DND-41 (cell line): Measurements from ENCODE around the gene DIPK2A.

Source experiments
- ATAC-seq: fragments of 200-7000 bp; cut with Tn5 transposase; 3 replicates; pipeline ENCODE4 v1.9.1; 2021; ENCODE audit warnings: low read depth; ENCODE audit not compliant: insufficient read depth
- DNase-seq: peaks from one replicate; pipeline ENCODE4 v3.0.0-alpha.2; 2020
- H2AFZ ChIP-seq: 2 replicates; pipeline ENCODE4 v1.6.0; 2012; ENCODE audit warnings: low read depth, low read length
- H3K27ac ChIP-seq: 2 replicates; pipeline ENCODE4 v1.5.1; 2012; ENCODE audit warnings: low read length, inconsistent platforms
- H3K27me3 ChIP-seq: fragments of 200-600 bp; sonication (generic); 2 replicates; pipeline ENCODE4 v1.6.0; 2012; ENCODE audit warnings: low read length, mild to moderate bottlenecking, inconsistent platforms; ENCODE audit not compliant: insufficient read depth, poor library complexity
- H3K36me3 ChIP-seq: 2 replicates; pipeline ENCODE4 v1.5.1; 2012; ENCODE audit warnings: low read length, inconsistent platforms; ENCODE audit not compliant: insufficient read depth
- H3K4me1 ChIP-seq: 2 replicates; pipeline ENCODE4 v1.5.1; 2012; ENCODE audit warnings: mild to moderate bottlenecking, low read length; ENCODE audit not compliant: insufficient read depth
- H3K4me2 ChIP-seq: 2 replicates; pipeline ENCODE4 v1.6.0; 2012; ENCODE audit warnings: mild to moderate bottlenecking, moderate library complexity, low read length, inconsistent platforms; ENCODE audit not compliant: insufficient read depth
- H3K4me3 ChIP-seq, 2 experiments: fragments of 200-600 bp in 1 of 2; shearing (Covaris generic) in 1 of 2; 2 replicates each; pipeline ENCODE4 v1.5.1; 2012 to 2016; ENCODE audit warnings: inconsistent platforms in 2 of 2, low read length in 2 of 2, mild to moderate bottlenecking in 2 of 2, low read depth in 1 of 2, moderate library complexity in 1 of 2
- H3K79me2 ChIP-seq: 2 replicates; pipeline ENCODE4 v1.6.0; 2012; ENCODE audit warnings: low read length, inconsistent platforms; ENCODE audit not compliant: insufficient read depth
- H3K9ac ChIP-seq: 2 replicates; pipeline ENCODE4 v1.6.0; 2012; ENCODE audit warnings: low read depth, mild to moderate bottlenecking, inconsistent platforms, low read length, moderate library complexity
- H3K9me3 ChIP-seq: 2 replicates; pipeline ENCODE4 v1.5.1; 2012; ENCODE audit warnings: low read length, moderate library complexity, mild to moderate bottlenecking, inconsistent platforms; ENCODE audit not compliant: insufficient read depth, severe bottlenecking
- H4K20me1 ChIP-seq: 2 replicates; pipeline ENCODE4 v1.6.0; 2012; ENCODE audit warnings: low read length; ENCODE audit not compliant: insufficient read depth
- EZH2 ChIP-seq: IDR thresholded peaks from 3 replicates; pipeline ENCODE4 v1.6.1; 2012; ENCODE audit warnings: borderline replicate concordance, low read depth, mild to moderate bottlenecking, moderate library complexity, low read length, inconsistent platforms; ENCODE audit not compliant: severe bottlenecking
- TF ChIP-seq, protein P1 (sequence below): IDR thresholded peaks from 2 replicates; pipeline ENCODE4 v1.5.1; 2012; ENCODE audit warnings: borderline replicate concordance, low read length, moderate library complexity, mild to moderate bottlenecking; ENCODE audit not compliant: poor library complexity, severe bottlenecking; ENCODE audit errors: extremely low read depth

Gene DIPK2A, protein sequence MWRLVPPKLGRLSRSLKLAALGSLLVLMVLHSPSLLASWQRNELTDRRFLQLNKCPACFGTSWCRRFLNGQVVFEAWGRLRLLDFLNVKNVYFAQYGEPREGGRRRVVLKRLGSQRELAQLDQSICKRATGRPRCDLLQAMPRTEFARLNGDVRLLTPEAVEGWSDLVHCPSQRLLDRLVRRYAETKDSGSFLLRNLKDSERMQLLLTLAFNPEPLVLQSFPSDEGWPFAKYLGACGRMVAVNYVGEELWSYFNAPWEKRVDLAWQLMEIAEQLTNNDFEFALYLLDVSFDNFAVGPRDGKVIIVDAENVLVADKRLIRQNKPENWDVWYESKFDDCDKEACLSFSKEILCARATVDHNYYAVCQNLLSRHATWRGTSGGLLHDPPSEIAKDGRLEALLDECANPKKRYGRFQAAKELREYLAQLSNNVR

DNA sequence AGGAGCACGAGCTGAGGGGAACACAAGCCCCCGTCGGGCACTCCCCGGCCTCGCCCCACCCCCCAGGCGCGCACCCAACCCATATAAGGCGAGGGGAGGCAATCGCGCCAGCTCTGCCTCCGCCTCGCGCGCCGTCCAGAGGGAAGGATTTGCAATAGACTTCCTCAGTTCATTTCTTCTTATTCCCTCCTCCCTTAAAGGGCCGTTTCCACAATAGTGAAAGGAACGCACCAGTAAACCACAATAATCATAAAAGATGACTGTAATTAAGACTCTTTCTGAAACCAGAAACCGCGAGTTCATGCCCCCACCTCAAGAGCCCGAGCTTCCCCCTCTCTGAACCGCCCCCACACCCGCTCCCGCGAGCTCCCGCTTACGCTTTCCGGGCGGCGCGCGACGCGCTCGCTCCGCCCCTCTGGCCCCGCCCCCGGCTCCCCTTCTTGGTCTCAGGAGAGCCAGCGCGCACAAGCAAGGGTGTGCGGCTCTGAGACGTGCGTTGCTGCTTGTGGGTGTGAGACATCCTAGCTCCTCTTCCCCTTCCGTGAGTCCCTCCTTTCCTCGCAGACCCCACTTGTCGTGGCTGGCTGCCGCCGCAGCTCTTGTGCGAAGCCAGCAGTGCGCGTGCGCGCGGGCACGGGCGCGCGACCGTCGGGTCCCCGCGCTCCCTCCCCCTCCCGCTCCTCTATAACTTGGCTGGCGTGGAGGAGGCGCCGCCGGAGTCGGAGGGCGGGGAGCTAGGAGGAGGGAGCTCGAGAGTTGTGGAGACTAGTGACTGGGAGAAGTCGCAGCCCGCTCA is at the start of gene DIPK2A:
Gene DIPK2A, plus strand, starts transcription at position 465 of the 796 bp plus-strand sequence. CDS start 510 bp downstream, outside the sequence.
- peak within 1 kb of the TSS; percentile 82 to 98 for H3K4me3 ChIP-seq
- TF ChIP-seq, protein P1, sequence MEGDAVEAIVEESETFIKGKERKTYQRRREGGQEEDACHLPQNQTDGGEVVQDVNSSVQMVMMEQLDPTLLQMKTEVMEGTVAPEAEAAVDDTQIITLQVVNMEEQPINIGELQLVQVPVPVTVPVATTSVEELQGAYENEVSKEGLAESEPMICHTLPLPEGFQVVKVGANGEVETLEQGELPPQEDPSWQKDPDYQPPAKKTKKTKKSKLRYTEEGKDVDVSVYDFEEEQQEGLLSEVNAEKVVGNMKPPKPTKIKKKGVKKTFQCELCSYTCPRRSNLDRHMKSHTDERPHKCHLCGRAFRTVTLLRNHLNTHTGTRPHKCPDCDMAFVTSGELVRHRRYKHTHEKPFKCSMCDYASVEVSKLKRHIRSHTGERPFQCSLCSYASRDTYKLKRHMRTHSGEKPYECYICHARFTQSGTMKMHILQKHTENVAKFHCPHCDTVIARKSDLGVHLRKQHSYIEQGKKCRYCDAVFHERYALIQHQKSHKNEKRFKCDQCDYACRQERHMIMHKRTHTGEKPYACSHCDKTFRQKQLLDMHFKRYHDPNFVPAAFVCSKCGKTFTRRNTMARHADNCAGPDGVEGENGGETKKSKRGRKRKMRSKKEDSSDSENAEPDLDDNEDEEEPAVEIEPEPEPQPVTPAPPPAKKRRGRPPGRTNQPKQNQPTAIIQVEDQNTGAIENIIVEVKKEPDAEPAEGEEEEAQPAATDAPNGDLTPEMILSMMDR = no peak
- TF ChIP-seq EZH2 = no peak
- peak within 1 kb of the TSS; percentile 86 for H3K27ac ChIP-seq
- H3K9me3 ChIP-seq = no peaks in the 10 kb centered on the region
- peak within 1 kb of the TSS; percentile 85 for H3K9ac ChIP-seq
- peaks cover 42% of the 10 kb centered on the region for H3K4me1 ChIP-seq
- peaks cover 16% of the 10 kb centered on the region for H3K27me3 ChIP-seq
- ATAC-seq = peak; percentile 72
- peak within 1 kb of the TSS; percentile 94 for H2AFZ ChIP-seq
- peaks cover 42% of the 10 kb centered on the region for H3K79me2 ChIP-seq
- peaks cover 20% of the 10 kb centered on the region; the same call in 1 of the 2 replicates for H4K20me1 ChIP-seq
- H3K4me2 ChIP-seq = peak within 1 kb of the TSS; percentile 88
- H3K36me3 ChIP-seq = no peaks in the 10 kb centered on the region
- DNase-seq = peak; percentile 96

DNA sequence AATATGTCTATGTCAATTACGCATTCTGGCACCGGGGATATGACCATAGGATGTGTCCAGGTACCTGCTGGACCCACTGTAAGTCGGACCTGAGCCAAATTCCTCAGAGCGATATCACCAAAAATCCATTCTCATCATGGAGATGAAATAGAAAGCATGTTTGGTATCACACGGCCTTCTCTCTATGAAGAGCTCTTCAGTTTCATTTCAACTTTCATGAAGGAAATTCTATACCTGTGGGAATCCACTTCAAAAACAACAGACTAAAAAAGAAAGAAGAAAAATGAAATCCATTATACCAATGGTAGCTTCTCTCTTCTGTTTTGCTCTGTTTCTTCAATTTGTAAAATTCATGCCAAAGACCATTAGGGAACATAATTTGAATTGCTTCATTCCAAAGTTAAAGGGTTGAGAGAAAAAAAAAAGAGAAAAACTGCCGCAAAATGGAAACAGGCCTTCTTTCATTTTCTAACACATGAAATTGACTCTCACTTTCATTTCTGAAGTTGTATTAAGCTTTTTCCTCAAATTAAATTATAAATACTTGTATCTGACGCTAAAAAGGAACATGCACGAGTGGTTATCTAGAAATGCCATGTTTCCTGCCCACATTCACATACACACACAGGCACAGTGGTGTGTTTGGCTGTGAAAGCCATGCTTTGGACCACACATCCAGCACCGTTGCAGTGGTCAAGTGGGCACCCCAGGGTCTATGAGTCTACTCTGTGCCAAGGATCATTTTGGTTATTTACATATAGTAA is 46.9 kb upstream of the DIPK2A start:
- Histone ChIP-seq H3K27ac (no peak overlapping the region), H3K27me3 (no peaks in the 10 kb centered on the region), H3K36me3 (no peaks in the 10 kb centered on the region), H3K79me2 (no peaks in the 10 kb centered on the region), H3K4me1 (no peaks in the 10 kb centered on the region), H3K4me3 (no peak overlapping the region), H3K9me3 (no peaks in the 10 kb centered on the region), H3K9ac (no peak overlapping the region), H4K20me1 (no peaks in the 10 kb centered on the region), H3K4me2 (no peak overlapping the region), H2AFZ (no peak overlapping the region)
- DNase-seq (no peak), ATAC-seq (no peak)
- TF ChIP-seq, protein P1 = no peak
- no peak for TF ChIP-seq EZH2

DNA sequence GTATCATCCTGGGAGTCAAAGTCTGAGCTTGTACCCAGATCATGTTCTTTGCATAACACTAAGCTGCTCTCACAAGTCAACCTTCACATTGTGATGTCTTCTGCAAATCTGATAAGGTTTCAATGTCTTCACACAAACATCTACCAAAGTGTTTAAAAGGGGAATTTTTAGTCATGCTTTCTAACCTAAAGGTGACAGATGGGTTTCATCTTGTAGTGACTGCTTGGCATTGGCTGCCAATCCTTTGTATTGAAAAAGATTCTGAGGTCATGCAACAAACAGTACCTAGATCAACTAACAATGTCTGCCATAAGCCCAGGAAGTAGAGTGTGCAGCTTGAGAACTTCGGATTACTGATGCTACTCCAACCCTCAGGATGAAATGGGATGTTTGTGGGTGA is 43.6 kb upstream of the DIPK2A start:
- no peak for DNase-seq
- Histone ChIP-seq H3K4me2 (no peak overlapping the region), H3K27me3 (no peaks in the 10 kb centered on the region), H3K9me3 (no peaks in the 10 kb centered on the region), H3K27ac (no peak overlapping the region), H3K4me3 (no peak overlapping the region), H2AFZ (no peak overlapping the region), H3K36me3 (no peaks in the 10 kb centered on the region), H4K20me1 (no peaks in the 10 kb centered on the region), H3K79me2 (no peaks in the 10 kb centered on the region), H3K4me1 (no peaks in the 10 kb centered on the region), H3K9ac (no peak overlapping the region)
- ATAC-seq = no peak
- TF ChIP-seq, protein P1 = no peak
- no peak for TF ChIP-seq EZH2
